SK-N-SH (cell line): Measurements from ENCODE around the gene NEMF. TPM values are rescaled to one million over a fixed set of nuclear protein-coding genes. Genes with fewer than 3 reads are reported as not detected.
"Not testable (repeated sequence)": the region's sequence is repeated elsewhere in the genome, so short reads cannot be mapped to it uniquely, and the experiment has no call there.

ENCODE experiments used
- CTCF ChIA-PET: fragments of 300-600, 350-600 bp; formaldehyde crosslinking; extraction: SDS; loops from one replicate; lab custom pipeline; 2021; lab: Yijun Ruan, JAX
- POLR2A ChIA-PET: fragments of 350-600 bp; sonication (Branson Sonifier 250); formaldehyde crosslinking; extraction: SDS; loops from one replicate; lab custom pipeline; 2020; ENCODE audit warnings: antibody characterized with exemption, inconsistent platforms; lab: Yijun Ruan, JAX
- DNase-seq: peaks from one replicate; pipeline ENCODE4 v3.0.0; 2012
- H2AFZ ChIP-seq: fragments of 200-600 bp; sonication (generic); 2 replicates; pipeline ENCODE4 v1.8.1; 2016; ENCODE audit warnings: antibody characterized with exemption, mild to moderate bottlenecking, low read depth
- H3F3A ChIP-seq: fragments of 200-600 bp; sonication (generic); replicated peaks from 2 replicates; pipeline ENCODE3; 2016; ENCODE audit warnings: antibody characterized with exemption, mild to moderate bottlenecking; ENCODE audit not compliant: insufficient read depth
- H3K27ac ChIP-seq, 2 experiments: fragments of 200-500 bp in 1 of 2; fragments of 200-600 bp in 1 of 2; sonication (Bioruptor generic) in 1 of 2; sonication (generic), shearing (Covaris generic) in 1 of 2; 2 replicates each; pipeline versions ENCODE4 v1.5.1 to v1.6.1; 2014 to 2016; ENCODE audit warnings: low read depth in 2 of 2, inconsistent platforms in 1 of 2, low read length in 1 of 2, mild to moderate bottlenecking in 1 of 2, mixed read lengths in 1 of 2
- H3K27me3 ChIP-seq: fragments of 200-600 bp; sonication (generic), shearing (Covaris generic); 2 replicates; pipeline ENCODE4 v1.6.1; 2016; ENCODE audit warnings: mixed run types; ENCODE audit not compliant: insufficient read depth
- H3K36me3 ChIP-seq, 2 experiments: fragments of 200-500 bp in 1 of 2; fragments of 200-600 bp in 1 of 2; sonication (Bioruptor generic) in 1 of 2; sonication (generic) in 1 of 2; replicated peaks in 1 of 2; 2 replicates each; pipeline versions ENCODE3 to v1.5.1; 2014 to 2016; ENCODE audit warnings: low read length in 1 of 2, mild to moderate bottlenecking in 1 of 2; ENCODE audit not compliant: insufficient read depth in 2 of 2, control insufficient read depth in 1 of 2
- H3K4me1 ChIP-seq, 2 experiments: fragments of 200-500 bp in 1 of 2; fragments of 200-600 bp in 1 of 2; sonication (Bioruptor generic) in 1 of 2; sonication (generic), shearing (Covaris generic) in 1 of 2; 2 replicates each; pipeline versions ENCODE4 v1.5.1 to v1.6.1; 2014 to 2016; ENCODE audit warnings: low read depth in 1 of 2, low read length in 1 of 2, mixed run types in 1 of 2; ENCODE audit not compliant: insufficient read depth in 2 of 2, control insufficient read depth in 1 of 2
- H3K4me2 ChIP-seq: fragments of 200-600 bp; sonication (generic), shearing (Covaris generic); 2 replicates; pipeline ENCODE4 v1.6.1; 2017; ENCODE audit warnings: mixed run types
- H3K4me3 ChIP-seq, 2 experiments: fragments of 200-500 bp in 1 of 2; fragments of 200-600 bp in 1 of 2; sonication (Bioruptor generic) in 1 of 2; sonication (generic), shearing (Covaris generic) in 1 of 2; 2 replicates each; pipeline versions ENCODE4 v1.5.1 to v1.8.1; 2014 to 2016; ENCODE audit warnings: low read depth in 2 of 2, inconsistent platforms in 1 of 2, low read length in 1 of 2, mild to moderate bottlenecking in 1 of 2, mixed read lengths in 1 of 2, moderate library complexity in 1 of 2
- H3K79me2 ChIP-seq: fragments of 200-600 bp; sonication (generic); 2 replicates; pipeline ENCODE4 v1.8.1; 2017; ENCODE audit warnings: mild to moderate bottlenecking; ENCODE audit not compliant: insufficient read depth
- H3K9ac ChIP-seq: fragments of 200-600 bp; sonication (generic); 2 replicates; pipeline ENCODE4 v1.6.1; 2017; ENCODE audit warnings: mixed run types
- H3K9me2 ChIP-seq: fragments of 200-600 bp; sonication (generic); 2 replicates; pipeline ENCODE4 v1.6.1; 2017; ENCODE audit warnings: mixed run types
- H3K9me3 ChIP-seq: fragments of 200-600 bp; sonication (generic); 2 replicates; pipeline ENCODE4 v1.6.1; 2017; ENCODE audit warnings: mixed run types, mild to moderate bottlenecking, moderate library complexity
- H4K20me1 ChIP-seq: fragments of 200-600 bp; sonication (generic); 2 replicates; pipeline ENCODE4 v1.6.1; 2017; ENCODE audit warnings: mild to moderate bottlenecking, mixed run types; ENCODE audit not compliant: insufficient read depth
- CHD2 ChIP-seq: fragments of 150-350 bp; IDR thresholded peaks from 2 replicates; pipeline ENCODE4 v1.6.1; 2018; ENCODE audit warnings: low read length; ENCODE audit not compliant: partially characterized antibody
- FOXJ3 ChIP-seq: sonication (generic); formaldehyde crosslinking; IDR thresholded peaks from 2 replicates; pipeline ENCODE4 v1.5.1; 2020; ENCODE audit warnings: mild to moderate bottlenecking, missing genetic modification reagents
- GABPA ChIP-seq: IDR thresholded peaks from 2 replicates; pipeline ENCODE4 v1.4.0; 2012; ENCODE audit warnings: low read depth, mild to moderate bottlenecking
- GATA2 ChIP-seq: sonication (generic); formaldehyde crosslinking; IDR thresholded peaks from 2 replicates; pipeline ENCODE4 v1.5.0; 2020; ENCODE audit warnings: mild to moderate bottlenecking, missing genetic modification reagents
- NFIC ChIP-seq: IDR thresholded peaks from 2 replicates; pipeline ENCODE4 v1.4.0; 2012; ENCODE audit warnings: borderline replicate concordance
- POLR2AphosphoS5 ChIP-seq: IDR thresholded peaks from 2 replicates; pipeline ENCODE4 v1.6.1; 2012; ENCODE audit warnings: low read depth, low read length
- REST ChIP-seq: IDR thresholded peaks from 2 replicates; pipeline ENCODE4 v1.6.1; 2012; ENCODE audit warnings: mild to moderate bottlenecking, low read depth, low read length, moderate library complexity
- SIN3A ChIP-seq: IDR thresholded peaks from 2 replicates; pipeline ENCODE4 v1.6.1; 2012; ENCODE audit warnings: low read depth, mild to moderate bottlenecking, low read length, moderate library complexity, borderline replicate concordance
- WGBS: methylation state at CpG from one replicate; pipeline ENCODE4 v1.1.6; 2017; ENCODE audit warnings: low lambda C conversion rate; 5-methylcytosine and 5-hydroxymethylcytosine counted together
- polyA plus RNA-seq, 3 experiments: library from polyadenylated mRNA; depleted of rRNA; stranded (reverse); fragments of >200 nt; gene quantifications; 2 replicates each; pipeline ENCODE4 v1.2.3, GENCODE V29; 2012

Gene NEMF
- polyA plus RNA-seq, 1 of the 3 experiments (the other 2 are of a cell fraction): 14.0 TPM

GRCh38 chr14:49895480-49895879 is 42.9 kb upstream of the NEMF start:
- Histone ChIP-seq H3K79me2 (peaks cover 83% of the 10 kb centered on the region), H3K9me3 (no peaks in the 10 kb centered on the region), H3K27ac (peak overlapping the region in 1 of 2 experiments; percentile 98; a peak in 1 of 4 replicates), H3F3A (peaks cover 51% of the 10 kb centered on the region), H3K36me3 (peaks cover 32 to 53% of the 10 kb centered on the region in 2 experiments), H3K9ac (peak overlapping the region; percentile 98), H3K4me1 (peaks cover 19 to 27% of the 10 kb centered on the region in 2 experiments), H4K20me1 (peaks cover 38% of the 10 kb centered on the region), H3K27me3 (no peaks in the 10 kb centered on the region), H2AFZ (no peak overlapping the region), H3K4me3 (peak overlapping the region; percentile 85 to 91; a peak in 3 of 4 replicates), H3K9me2 (no peaks in the 10 kb centered on the region), H3K4me2 (peak overlapping the region; percentile 72)
- TF ChIP-seq CHD2: no peak
- TF ChIP-seq NFIC: no peak
- TF ChIP-seq GATA2 (CRISPR knock-in tag): no peak
- 30% methylated on average over 4 of the region's 4 CpGs for WGBS
- ChIA-PET POLR2A (no interaction called here), CTCF (interaction anchor here (0.8 to 1.4 kb wide), 5 partner anchors 15 to 210 kb away, joined by 3 to 4 read pairs (median 3); no protein-coding TSS in a partner anchor)
- DNase-seq: no peak

GRCh38 chr14:49894214-49895107 is 41.9 kb upstream of the NEMF start:
- peaks cover 42% of the 10 kb centered on the region for H3F3A ChIP-seq
- not testable (repeated sequence) for H3K9me2 ChIP-seq, H3K27me3 ChIP-seq, H3K9me3 ChIP-seq, DNase-seq, H2AFZ ChIP-seq
- peak overlapping the region; percentile 85 to 91 for H3K4me3 ChIP-seq
- H4K20me1 ChIP-seq: peaks cover 38% of the 10 kb centered on the region
- peak overlapping the region; percentile 98 for H3K9ac ChIP-seq
- H3K79me2 ChIP-seq: peaks cover 73% of the 10 kb centered on the region
- peak overlapping the region; percentile 72 for H3K4me2 ChIP-seq
- peaks cover 19 to 24% of the 10 kb centered on the region in 2 experiments for H3K4me1 ChIP-seq
- H3K27ac ChIP-seq: peak overlapping the region in 1 of 2 experiments; percentile 98; a peak in 3 of 4 replicates
- ChIA-PET POLR2A (interaction anchor here (1.2 kb wide), 1 partner anchor 112 kb away, joined by 3 read pairs; no protein-coding TSS in a partner anchor), CTCF (interaction anchor here (0.5 to 1.4 kb wide), 3 partner anchors 27 to 217 kb away, joined by 3 read pairs; no protein-coding TSS in a partner anchor)
- peaks cover 32 to 50% of the 10 kb centered on the region in 2 experiments for H3K36me3 ChIP-seq
- 1% methylated on average over 8 of the region's 8 CpGs for WGBS

DNA sequence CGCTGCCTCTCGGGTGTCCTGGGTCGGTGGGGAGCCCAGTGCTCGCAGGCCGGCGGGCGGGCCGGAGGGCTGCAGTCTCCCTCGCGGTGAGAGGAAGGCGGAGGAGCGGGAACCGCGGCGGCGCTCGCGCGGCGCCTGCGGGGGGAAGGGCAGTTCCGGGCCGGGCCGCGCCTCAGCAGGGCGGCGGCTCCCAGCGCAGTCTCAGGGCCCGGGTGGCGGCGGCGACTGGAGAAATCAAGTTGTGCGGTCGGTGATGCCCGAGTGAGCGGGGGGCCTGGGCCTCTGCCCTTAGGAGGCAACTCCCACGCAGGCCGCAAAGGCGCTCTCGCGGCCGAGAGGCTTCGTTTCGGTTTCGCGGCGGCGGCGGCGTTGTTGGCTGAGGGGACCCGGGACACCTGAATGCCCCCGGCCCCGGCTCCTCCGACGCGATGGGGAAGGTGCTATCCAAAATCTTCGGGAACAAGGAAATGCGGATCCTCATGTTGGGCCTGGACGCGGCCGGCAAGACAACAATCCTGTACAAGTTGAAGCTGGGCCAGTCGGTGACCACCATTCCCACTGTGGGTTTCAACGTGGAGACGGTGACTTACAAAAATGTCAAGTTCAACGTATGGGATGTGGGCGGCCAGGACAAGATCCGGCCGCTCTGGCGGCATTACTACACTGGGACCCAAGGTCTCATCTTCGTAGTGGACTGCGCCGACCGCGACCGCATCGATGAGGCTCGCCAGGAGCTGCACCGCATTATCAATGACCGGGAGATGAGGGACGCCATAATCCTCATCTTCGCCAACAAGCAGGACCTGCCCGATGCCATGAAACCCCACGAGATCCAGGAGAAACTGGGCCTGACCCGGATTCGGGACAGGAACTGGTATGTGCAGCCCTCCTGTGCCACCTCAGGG is 41.0 kb upstream of the NEMF start:
- H3K9me2 ChIP-seq: no peaks in the 10 kb centered on the region
- H3K4me3 ChIP-seq: peak overlapping the region; percentile 85 to 91
- no peaks in the 10 kb centered on the region for H3K9me3 ChIP-seq
- H3K4me2 ChIP-seq: peak overlapping the region; percentile 72
- 0% methylated on average over 25 of the region's 85 CpGs for WGBS
- ChIA-PET CTCF (interaction anchor here (0.5 to 1.9 kb wide), 4 partner anchors 26 to 218 kb away, joined by 3 to 5 read pairs (median 3); no protein-coding TSS in a partner anchor), POLR2A (interaction anchor here (1.1 to 1.5 kb wide), 3 partner anchors 14 to 113 kb away, joined by 3 to 5 read pairs (median 4); no protein-coding TSS in a partner anchor)
- H3K27ac ChIP-seq: peak overlapping the region; percentile 93 to 98
- H3K27me3 ChIP-seq: no peaks in the 10 kb centered on the region
- peaks cover 34% of the 10 kb centered on the region for H3F3A ChIP-seq
- H3K4me1 ChIP-seq: peaks cover 15 to 19% of the 10 kb centered on the region in 2 experiments
- H4K20me1 ChIP-seq: peaks cover 38% of the 10 kb centered on the region
- peaks cover 32 to 49% of the 10 kb centered on the region in 2 experiments for H3K36me3 ChIP-seq
- H3K9ac ChIP-seq: peak overlapping the region; percentile 98
- H2AFZ ChIP-seq: no peak overlapping the region
- peak; percentile 80 for DNase-seq
- no peak for TF ChIP-seq FOXJ3 (CRISPR knock-in tag)
- TF ChIP-seq GABPA: no peak
- 0 out of 2 replicates have a peak, but pooled peaks have one; percentile 6 for TF ChIP-seq POLR2AphosphoS5
- TF ChIP-seq SIN3A: 0 out of 2 replicates have a peak, but pooled peaks have one; percentile 0
- no peak for TF ChIP-seq REST
- H3K79me2 ChIP-seq: peaks cover 64% of the 10 kb centered on the region
